Suprapubic skin (tissue), 4 donors: ENCODE data around the gene ANKLE2. TPM values are rescaled to one million over a fixed set of nuclear protein-coding genes. Genes with fewer than 3 reads are reported as not detected.

Source experiments
- DNase-seq, 2 donors: peaks; one replicate each; pipeline ENCODE4 v3.0.0-alpha.2; 2019; ENCODE audit warnings: low spot score in 2 of 2
- H3K27ac ChIP-seq: fragments of 200-600 bp; sonication (generic); one replicate; pipeline ENCODE4 v1.5.1; 2019
- H3K27me3 ChIP-seq: fragments of 200-600 bp; sonication (generic); one replicate; pipeline ENCODE4 v1.5.1; 2019
- H3K36me3 ChIP-seq: fragments of 200-600 bp; sonication (generic); one replicate; pipeline ENCODE4 v1.5.1; 2019
- H3K4me1 ChIP-seq: fragments of 200-600 bp; sonication (generic); one replicate; pipeline ENCODE4 v1.5.1; 2019
- H3K4me3 ChIP-seq: fragments of 200-600 bp; sonication (generic); one replicate; pipeline ENCODE4 v1.5.1; 2019; ENCODE audit warnings: mild to moderate bottlenecking
- H3K9me3 ChIP-seq: fragments of 200-600 bp; sonication (generic); one replicate; pipeline ENCODE4 v1.5.1; 2019
- EP300 ChIP-seq: sonication (generic); formaldehyde crosslinking; IDR thresholded peaks from one replicate; pipeline ENCODE4 v1.6.1; 2017; ENCODE audit warnings: antibody characterized with exemption
- POLR2A ChIP-seq, 2 donors: fragments of 450-650 bp; IDR thresholded peaks; one replicate each; pipeline ENCODE4 v1.6.1; 2017; ENCODE audit warnings: antibody characterized with exemption in 2 of 2, mild to moderate bottlenecking in 2 of 2, moderate library complexity in 2 of 2
- POLR2AphosphoS5 ChIP-seq, 3 donors: sonication (generic); formaldehyde crosslinking; IDR thresholded peaks; one replicate each; pipeline ENCODE4 v1.6.1; 2017; ENCODE audit warnings: antibody characterized with exemption in 3 of 3
- WGBS: methylation state at CpG from one replicate; pipeline ENCODE4 v1.1.5; 2018; 5-methylcytosine and 5-hydroxymethylcytosine counted together
- total RNA-seq, 4 donors: library from RNA; depleted of rRNA; stranded (reverse); fragments of >200 nt; gene quantifications; one replicate each; pipeline ENCODE4 v1.1.0, GENCODE V29; 2016
- TF ChIP-seq, protein P1 (sequence below), 2 donors: fragments of 200-600 bp in 1 of 2; fragments of 450-650 bp in 1 of 2; sonication (generic) in 1 of 2; IDR thresholded peaks; one replicate each; pipeline ENCODE4 v1.5.1; 2016 to 2019; ENCODE audit warnings: antibody characterized with exemption in 2 of 2, mild to moderate bottlenecking in 1 of 2, moderate library complexity in 1 of 2

The ANKLE2 gene
- total RNA-seq, 4 donors from 2014 or later, result 74.7 to 222 (median 111) TPM

DNA sequence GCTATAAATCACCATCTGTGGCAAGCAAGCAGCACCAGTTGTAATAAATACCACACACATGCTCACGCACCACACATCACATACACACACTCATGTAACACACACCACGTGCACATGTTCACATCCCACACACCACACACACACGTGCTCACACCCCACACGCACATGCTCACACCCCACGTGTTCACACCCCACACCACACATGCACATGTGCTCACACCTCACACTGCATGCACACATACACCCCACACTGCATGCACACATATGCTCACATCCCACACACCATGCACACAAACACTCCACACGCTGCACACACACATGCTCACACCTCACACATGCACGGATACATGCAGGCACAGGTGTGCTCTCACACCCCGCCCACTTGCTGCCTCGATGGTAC lies 22.9 kb upstream of the ANKLE2 start:
- no peaks in the 10 kb centered on the region for H3K4me1 ChIP-seq
- WGBS, result 85% methylated on average over 9 of the region's 9 CpGs

DNA sequence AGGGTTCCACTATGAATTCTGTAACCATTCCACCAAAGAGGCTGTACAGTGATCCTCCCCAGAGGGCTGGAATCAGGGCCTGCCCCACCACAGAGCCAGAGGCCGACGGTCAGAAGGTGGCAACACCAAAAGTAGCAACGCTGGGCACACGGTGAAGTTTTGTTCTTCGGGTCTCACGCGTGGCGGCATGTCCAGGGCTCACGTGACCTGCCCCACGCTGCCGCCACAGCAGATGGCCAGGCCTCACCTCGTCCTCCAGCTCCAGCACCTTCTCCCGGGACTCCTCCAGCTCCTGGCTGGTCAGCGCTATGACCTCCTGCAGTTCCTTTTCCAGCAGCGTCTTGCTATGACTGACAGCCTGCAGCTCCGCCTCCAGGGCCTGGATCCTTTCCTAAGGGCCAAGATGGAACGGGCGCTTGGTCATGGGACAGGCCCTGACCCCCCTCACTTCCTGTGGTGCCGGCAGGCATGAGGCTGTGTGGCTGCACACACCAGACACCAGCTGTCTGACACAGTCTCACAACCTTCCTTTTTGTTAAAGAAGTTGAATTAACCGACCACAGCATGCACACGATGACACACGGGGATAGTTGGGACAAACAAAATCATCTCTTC lies 22.4 kb upstream of the ANKLE2 start:
- H3K9me3 ChIP-seq, result no peaks in the 10 kb centered on the region
- H3K4me3 ChIP-seq, result no peak overlapping the region
- H3K36me3 ChIP-seq, result peaks cover 92% of the 10 kb centered on the region
- no peaks in the 10 kb centered on the region for H3K27me3 ChIP-seq
- no peak overlapping the region for H3K27ac ChIP-seq
- no peaks in the 10 kb centered on the region for H3K4me1 ChIP-seq
- no peak for DNase-seq
- TF ChIP-seq EP300, result no peak
- TF ChIP-seq, protein P1, sequence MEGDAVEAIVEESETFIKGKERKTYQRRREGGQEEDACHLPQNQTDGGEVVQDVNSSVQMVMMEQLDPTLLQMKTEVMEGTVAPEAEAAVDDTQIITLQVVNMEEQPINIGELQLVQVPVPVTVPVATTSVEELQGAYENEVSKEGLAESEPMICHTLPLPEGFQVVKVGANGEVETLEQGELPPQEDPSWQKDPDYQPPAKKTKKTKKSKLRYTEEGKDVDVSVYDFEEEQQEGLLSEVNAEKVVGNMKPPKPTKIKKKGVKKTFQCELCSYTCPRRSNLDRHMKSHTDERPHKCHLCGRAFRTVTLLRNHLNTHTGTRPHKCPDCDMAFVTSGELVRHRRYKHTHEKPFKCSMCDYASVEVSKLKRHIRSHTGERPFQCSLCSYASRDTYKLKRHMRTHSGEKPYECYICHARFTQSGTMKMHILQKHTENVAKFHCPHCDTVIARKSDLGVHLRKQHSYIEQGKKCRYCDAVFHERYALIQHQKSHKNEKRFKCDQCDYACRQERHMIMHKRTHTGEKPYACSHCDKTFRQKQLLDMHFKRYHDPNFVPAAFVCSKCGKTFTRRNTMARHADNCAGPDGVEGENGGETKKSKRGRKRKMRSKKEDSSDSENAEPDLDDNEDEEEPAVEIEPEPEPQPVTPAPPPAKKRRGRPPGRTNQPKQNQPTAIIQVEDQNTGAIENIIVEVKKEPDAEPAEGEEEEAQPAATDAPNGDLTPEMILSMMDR (IDR thresholded peaks at IDR 0.05), result no peak
- no peak for TF ChIP-seq POLR2AphosphoS5 (IDR thresholded peaks at IDR 0.05)
- no peak for TF ChIP-seq POLR2A (IDR thresholded peaks at IDR 0.05)
- WGBS, result 71% methylated on average over 15 of the region's 22 CpGs

More for the DNA sequence above, 22.9 kb upstream of the ANKLE2 start:
- Histone ChIP-seq H3K4me3 (no peak overlapping the region), H3K27me3 (no peaks in the 10 kb centered on the region), H3K27ac (no peak overlapping the region), H3K9me3 (no peaks in the 10 kb centered on the region), H3K36me3 (peaks cover 93% of the 10 kb centered on the region)
- DNase-seq, result no peak
- TF ChIP-seq POLR2A (IDR thresholded peaks at IDR 0.05), result no peak
- TF ChIP-seq EP300, result no peak
- TF ChIP-seq, protein P1 (IDR thresholded peaks at IDR 0.05), result no peak
- TF ChIP-seq POLR2AphosphoS5 (IDR thresholded peaks at IDR 0.05), result no peak

DNA sequence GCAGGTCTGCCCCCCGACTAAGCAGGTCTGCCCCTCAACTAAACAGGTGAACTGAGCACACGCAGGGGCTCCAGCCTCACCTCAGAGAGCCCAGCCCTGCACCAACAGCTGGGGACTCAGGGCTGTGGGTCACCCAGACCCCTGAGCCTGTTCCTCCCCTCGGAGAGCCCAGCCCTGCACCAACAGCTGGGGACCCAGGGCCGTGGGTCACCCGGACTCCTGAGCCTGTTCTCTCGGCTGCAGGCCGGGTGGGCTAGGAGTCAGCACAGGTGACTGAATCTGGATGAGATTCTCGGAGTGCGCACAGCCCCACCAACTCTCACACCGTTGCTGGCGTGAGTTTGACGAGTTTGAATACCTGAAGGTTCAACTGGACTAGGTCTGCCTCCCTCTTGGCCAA lies 20.3 kb upstream of the ANKLE2 start:
- Histone ChIP-seq H3K4me3 (no peak overlapping the region), H3K27ac (no peak overlapping the region), H3K36me3 (peaks cover 96% of the 10 kb centered on the region), H3K4me1 (no peaks in the 10 kb centered on the region), H3K9me3 (no peaks in the 10 kb centered on the region), H3K27me3 (no peaks in the 10 kb centered on the region)
- DNase-seq, result no peak
- TF ChIP-seq, protein P1 (IDR thresholded peaks at IDR 0.05), result no peak
- no peak for TF ChIP-seq EP300
- TF ChIP-seq POLR2AphosphoS5 (IDR thresholded peaks at IDR 0.05), result no peak
- TF ChIP-seq POLR2A (IDR thresholded peaks at IDR 0.05), result no peak
- 86% methylated on average over 5 of the region's 12 CpGs for WGBS

DNA sequence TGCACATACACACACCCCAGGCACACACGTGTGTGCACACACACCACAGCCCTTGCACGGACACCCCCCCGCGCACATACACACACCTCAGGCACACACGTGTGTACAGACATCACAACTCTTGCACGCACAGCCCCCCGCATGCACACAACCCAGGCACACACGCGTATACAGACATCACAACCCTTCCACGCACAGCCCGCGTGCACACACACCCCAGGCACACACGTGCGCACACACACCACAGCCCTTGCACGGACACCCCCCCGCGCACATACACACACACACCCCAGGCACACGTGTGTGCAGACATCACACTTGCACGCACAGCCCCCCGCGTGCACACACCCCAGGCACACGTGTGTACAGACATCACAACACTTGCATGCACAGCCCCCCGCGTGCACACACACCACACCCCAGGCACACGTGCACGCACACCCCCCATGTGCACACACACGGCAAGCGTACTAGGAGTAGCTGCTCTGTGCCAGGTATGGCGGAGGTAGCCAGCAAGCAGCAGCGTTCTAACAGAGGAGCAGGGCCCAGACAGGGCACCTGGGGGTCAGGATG lies 18.2 kb upstream of the ANKLE2 start:
- no peak for DNase-seq
- Histone ChIP-seq H3K9me3 (no peaks in the 10 kb centered on the region), H3K4me3 (no peak overlapping the region), H3K27ac (no peak overlapping the region), H3K4me1 (no peaks in the 10 kb centered on the region), H3K36me3 (peaks cover 96% of the 10 kb centered on the region), H3K27me3 (no peaks in the 10 kb centered on the region)
- WGBS, result 96% methylated on average over 22 of the region's 30 CpGs
- TF ChIP-seq POLR2AphosphoS5 (IDR thresholded peaks at IDR 0.05), result no peak
- TF ChIP-seq POLR2A (IDR thresholded peaks at IDR 0.05), result no peak
- TF ChIP-seq, protein P1 (IDR thresholded peaks at IDR 0.05), result no peak
- TF ChIP-seq EP300, result no peak

DNA sequence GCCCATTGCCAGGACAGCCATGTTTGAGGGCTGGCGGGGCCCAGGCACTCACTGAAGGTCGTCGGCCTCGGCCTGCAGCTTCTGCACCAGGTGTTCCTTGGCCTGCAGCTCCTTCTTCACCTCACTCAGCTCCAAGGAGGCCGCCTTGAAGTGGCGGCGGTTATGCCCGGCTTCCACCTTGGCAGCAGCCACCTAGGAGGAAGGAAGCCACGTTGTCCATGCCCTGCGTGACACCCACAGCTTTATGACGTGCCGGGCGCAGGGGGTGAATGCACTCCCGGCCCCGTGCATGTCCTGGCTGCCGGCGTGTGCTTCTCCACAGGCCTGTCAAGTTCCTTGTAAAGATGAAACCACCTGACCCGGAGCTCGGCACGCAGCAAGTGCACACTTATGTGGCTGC lies 16.0 kb upstream of the ANKLE2 start:
- DNase-seq, result no peak
- Histone ChIP-seq H3K4me3 (no peak overlapping the region), H3K9me3 (no peaks in the 10 kb centered on the region), H3K27ac (no peak overlapping the region), H3K27me3 (no peaks in the 10 kb centered on the region), H3K36me3 (peaks cover 99% of the 10 kb centered on the region), H3K4me1 (no peaks in the 10 kb centered on the region)
- WGBS, result 95% methylated on average over 20 of the region's 20 CpGs
- TF ChIP-seq, protein P1 (IDR thresholded peaks at IDR 0.05), result no peak
- TF ChIP-seq POLR2A (IDR thresholded peaks at IDR 0.05), result no peak
